ENCODE measurements around the gene QRFP.

QRFP gene

DNA sequence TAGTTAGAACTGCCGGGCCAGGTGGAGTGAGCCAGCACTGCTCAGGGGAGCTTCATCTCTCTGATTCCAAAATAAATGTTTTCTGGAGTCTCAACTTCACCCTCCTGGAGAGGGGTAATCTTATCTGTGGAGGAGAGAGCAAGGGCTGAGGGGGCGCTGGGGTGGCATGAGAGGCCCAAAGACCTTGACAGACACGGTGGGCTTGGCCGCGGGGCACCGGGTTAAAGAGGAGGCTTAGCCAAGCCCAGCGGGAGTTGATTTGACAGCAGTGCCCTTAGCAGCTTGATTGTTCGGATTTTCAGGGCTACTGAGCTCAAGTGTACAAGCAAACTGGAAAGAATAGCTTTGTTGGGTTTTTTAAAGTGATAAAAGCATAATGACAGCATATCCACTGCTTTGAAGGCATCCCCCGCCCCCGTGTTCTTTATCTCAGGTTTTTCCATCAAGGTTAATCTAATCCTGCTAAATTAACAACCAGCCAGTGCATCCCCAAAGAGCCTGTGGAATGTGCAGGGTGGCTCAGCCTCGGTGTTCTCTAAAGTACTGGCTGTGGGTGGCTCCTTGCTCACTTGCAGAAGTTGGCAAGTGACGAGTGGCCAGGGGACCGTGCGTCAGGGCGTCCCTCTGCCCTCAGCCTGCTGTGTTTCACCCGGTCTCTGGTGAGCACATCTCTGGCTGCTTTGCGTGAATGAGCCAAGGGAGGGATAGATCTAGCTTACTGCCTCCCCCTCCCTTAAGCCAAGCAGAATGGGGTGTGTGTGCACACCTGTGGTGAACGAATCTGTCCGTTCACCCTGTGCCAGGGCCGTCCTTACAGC is 5.5 kb downstream of the QRFP start:
- TF ChIP-seq POLR2A (IDR thresholded peaks at IDR 0.05; ENCODE audit: low read depth, low read length), result no peak
- no peak for DNase-seq (ENCODE audit: insufficient read length, low spot score)
- no peak for FAIRE-seq

DNA sequence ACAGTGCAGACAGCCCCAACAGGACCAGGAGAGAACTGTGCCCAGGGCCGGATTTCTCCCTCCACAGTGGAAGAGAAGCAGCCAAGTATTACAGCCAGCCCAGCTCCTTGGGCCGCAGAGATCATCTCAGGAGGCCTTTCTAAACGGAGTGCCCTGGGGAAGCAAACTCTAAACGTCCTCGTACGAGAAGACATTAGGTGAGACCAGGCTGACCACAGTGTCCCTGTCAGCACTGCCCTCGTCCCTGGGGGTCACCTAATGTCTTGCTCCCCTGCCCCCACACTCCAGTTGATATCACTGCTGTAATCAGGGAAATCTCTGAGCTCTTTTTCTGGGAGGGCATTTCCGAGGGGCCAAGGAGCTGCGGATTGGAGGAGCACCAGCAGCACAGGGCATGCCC is 6.5 kb downstream of the QRFP start:
- no peak for DNase-seq (ENCODE audit: insufficient read length, low spot score)
- FAIRE-seq, result no peak
- no peak for TF ChIP-seq POLR2A (IDR thresholded peaks at IDR 0.05; ENCODE audit: low read depth, low read length)

GRCh38 chr9:130888146-130888885 is 8.3 kb downstream of the QRFP start:
- no peak for FAIRE-seq
- DNase-seq (ENCODE audit: insufficient read length, low spot score), result no peak
- no peak for TF ChIP-seq POLR2A (IDR thresholded peaks at IDR 0.05; ENCODE audit: low read depth, low read length)

DNA sequence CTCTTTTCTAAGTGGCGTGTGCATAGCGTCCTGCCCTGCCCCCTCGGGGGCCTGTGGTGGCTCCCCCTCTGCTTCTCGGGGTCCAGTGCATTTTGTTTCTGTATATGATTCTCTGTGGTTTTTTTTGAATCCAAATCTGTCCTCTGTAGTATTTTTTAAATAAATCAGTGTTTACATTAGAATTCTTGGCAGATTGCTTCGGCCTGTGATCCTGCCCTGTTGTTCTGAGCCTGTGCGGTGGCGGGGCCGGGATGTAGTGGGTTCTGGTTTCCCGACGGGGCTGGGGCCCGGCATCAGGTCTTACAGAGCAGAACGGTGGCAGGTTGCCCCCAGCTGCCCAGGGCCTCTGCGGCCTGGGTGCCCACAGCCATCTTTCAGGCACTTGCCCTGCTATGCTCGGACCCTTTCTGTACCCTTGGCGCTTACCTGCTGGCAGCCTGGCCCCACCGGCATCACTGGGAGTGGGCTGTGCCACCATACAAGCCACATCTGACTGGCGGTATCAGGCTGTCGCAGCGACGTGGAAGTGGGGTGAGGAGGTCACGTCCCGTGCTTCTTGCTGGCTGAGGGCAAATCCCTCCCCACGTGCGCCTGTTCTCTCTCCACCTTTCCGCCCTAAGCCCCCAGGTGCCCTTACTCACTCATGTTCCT is 9.0 kb downstream of the QRFP start:
- FAIRE-seq (no peak), DNase-seq (ENCODE audit: insufficient read length, low spot score) (no peak)

GRCh38 chr9:130886981-130887380 is 9.6 kb downstream of the QRFP start:
- no peak for FAIRE-seq
- DNase-seq (ENCODE audit: insufficient read length, low spot score), result no peak
- no peak for TF ChIP-seq POLR2A (IDR thresholded peaks at IDR 0.05; ENCODE audit: low read depth, low read length)

More for the DNA sequence above, 9.0 kb downstream of the QRFP start:
- TF ChIP-seq POLR2A (IDR thresholded peaks at IDR 0.05; ENCODE audit: low read depth, low read length), result no peak

DNA sequence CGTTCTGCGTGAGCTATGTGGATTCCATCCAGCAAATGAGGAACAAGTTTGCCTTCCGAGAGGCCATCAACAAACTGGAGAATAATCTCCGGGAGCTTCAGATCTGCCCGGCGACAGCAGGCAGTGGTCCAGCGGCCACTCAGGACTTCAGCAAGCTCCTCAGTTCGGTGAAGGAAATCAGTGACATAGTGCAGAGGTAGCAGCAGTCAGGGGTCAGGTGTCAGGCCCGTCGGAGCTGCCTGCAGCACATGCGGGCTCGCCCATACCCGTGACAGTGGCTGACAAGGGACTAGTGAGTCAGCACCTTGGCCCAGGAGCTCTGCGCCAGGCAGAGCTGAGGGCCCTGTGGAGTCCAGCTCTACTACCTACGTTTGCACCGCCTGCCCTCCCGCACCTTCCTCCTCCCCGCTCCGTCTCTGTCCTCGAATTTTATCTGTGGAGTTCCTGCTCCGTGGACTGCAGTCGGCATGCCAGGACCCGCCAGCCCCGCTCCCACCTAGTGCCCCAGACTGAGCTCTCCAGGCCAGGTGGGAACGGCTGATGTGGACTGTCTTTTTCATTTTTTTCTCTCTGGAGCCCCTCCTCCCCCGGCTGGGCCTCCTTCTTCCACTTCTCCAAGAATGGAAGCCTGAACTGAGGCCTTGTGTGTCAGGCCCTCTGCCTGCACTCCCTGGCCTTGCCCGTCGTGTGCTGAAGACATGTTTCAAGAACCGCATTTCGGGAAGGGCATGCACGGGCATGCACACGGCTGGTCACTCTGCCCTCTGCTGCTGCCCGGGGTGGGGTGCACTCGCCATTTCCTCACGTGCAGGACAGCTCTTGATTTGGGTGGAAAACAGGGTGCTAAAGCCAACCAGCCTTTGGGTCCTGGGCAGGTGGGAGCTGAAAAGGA is 10.9 kb downstream of the QRFP start:
- DNase-seq (ENCODE audit: insufficient read length, low spot score), result no peak
- no peak for FAIRE-seq
- no peak for TF ChIP-seq POLR2A (IDR thresholded peaks at IDR 0.05; ENCODE audit: low read depth, low read length)

- no peak for FAIRE-seq
- no peak for TF ChIP-seq POLR2A (IDR thresholded peaks at IDR 0.05; ENCODE audit: low read depth, low read length)
Measured at GRCh38 chr9:130884542-130885483, 11.8 kb downstream of the QRFP start.

DNA sequence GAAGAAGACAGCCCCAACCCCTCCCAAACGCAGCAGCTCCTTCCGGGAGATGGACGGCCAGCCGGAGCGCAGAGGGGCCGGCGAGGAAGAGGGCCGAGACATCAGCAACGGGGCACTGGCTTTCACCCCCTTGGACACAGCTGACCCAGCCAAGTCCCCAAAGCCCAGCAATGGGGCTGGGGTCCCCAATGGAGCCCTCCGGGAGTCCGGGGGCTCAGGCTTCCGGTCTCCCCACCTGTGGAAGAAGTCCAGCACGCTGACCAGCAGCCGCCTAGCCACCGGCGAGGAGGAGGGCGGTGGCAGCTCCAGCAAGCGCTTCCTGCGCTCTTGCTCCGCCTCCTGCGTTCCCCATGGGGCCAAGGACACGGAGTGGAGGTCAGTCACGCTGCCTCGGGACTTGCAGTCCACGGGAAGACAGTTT is 12.5 kb downstream of the QRFP start:
- no peak for TF ChIP-seq POLR2A (IDR thresholded peaks at IDR 0.05; ENCODE audit: low read depth, low read length)
- FAIRE-seq, result no peak
- DNase-seq (ENCODE audit: insufficient read length, low spot score), result no peak

More at GRCh38 chr9:130884542-130885483, 11.8 kb downstream of the QRFP start:
- DNase-seq (ENCODE audit: insufficient read length, low spot score), result no peak

DNA sequence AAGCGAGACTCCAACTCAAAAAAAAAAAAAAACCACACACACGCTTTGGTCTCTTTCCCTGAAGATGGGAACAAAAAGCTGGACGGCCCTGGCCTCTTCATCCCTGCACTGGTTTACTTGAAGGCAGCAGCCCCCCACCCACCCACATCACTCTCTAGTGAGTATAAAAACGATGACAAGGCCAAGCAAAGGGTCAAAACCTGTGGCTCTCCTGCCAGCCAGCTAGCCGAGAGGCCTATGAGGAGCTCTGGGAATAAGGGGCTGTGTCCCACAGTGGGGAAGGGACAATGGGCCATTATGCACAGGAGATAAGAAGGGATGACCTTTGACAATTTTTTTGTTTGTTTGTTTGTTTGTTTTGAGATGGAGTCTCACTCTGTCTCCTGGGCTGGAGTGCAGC is 13.1 kb downstream of the QRFP start:
- FAIRE-seq, result no peak
- TF ChIP-seq POLR2A (IDR thresholded peaks at IDR 0.05; ENCODE audit: low read depth, low read length), result no peak
- no peak for DNase-seq (ENCODE audit: insufficient read length, low spot score)

GRCh38 chr9:130882696-130883225 is 13.9 kb downstream of the QRFP start:
- FAIRE-seq, result no peak
- no peak for DNase-seq (ENCODE audit: insufficient read length, low spot score)
- no peak for TF ChIP-seq POLR2A (IDR thresholded peaks at IDR 0.05; ENCODE audit: low read depth, low read length)

- TF ChIP-seq POLR2A (IDR thresholded peaks at IDR 0.05; ENCODE audit: low read depth, low read length), result no peak
- no peak for FAIRE-seq
- DNase-seq (ENCODE audit: insufficient read length, low spot score), result no peak
Measured at GRCh38 chr9:130881516-130881915, 15.1 kb downstream of the QRFP start.

DNA sequence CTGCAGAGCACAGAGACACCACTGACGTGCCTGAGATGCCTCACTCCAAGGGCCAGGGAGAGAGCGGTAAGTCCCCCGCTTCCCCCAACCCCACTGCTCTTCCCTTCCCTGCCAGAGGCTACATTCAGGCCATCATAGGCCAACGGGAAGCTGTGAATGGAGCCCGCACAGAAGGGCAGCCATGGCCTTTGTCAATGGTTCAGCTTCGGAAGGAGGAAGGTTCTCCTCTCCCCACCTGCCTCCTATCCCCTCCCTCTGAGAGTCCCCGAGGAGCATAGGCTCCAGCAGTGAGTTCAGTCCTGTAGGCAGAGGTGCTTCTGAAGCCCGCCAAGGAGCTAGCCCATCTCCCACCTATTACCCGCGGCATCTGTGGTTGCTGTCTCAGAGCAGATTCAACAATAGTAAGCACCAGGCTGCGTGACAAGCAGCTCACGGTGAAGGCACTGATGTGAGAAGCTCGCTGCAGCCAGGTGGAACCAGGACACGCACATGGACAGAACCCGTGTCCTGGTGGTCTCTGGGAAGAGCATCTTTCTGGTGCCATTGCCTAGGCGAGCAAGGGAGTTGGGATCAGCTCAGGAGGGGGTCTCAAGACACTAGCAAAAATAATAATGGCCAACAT is 15.9 kb downstream of the QRFP start:
- FAIRE-seq, result no peak
- no peak for TF ChIP-seq POLR2A (IDR thresholded peaks at IDR 0.05; ENCODE audit: low read depth, low read length)
- no peak for DNase-seq (ENCODE audit: insufficient read length, low spot score)

All from H54 (cell line).